ENCODE measurements around the gene TGFB2. TPM values are rescaled to one million over a fixed set of nuclear protein-coding genes. Genes with fewer than 3 reads are reported as not detected.

Gene TGFB2
- polyA plus RNA-seq, 2 of the 4 experiments (the other 2 are of a cell fraction) = 29.7 to 65.8 TPM

DNA sequence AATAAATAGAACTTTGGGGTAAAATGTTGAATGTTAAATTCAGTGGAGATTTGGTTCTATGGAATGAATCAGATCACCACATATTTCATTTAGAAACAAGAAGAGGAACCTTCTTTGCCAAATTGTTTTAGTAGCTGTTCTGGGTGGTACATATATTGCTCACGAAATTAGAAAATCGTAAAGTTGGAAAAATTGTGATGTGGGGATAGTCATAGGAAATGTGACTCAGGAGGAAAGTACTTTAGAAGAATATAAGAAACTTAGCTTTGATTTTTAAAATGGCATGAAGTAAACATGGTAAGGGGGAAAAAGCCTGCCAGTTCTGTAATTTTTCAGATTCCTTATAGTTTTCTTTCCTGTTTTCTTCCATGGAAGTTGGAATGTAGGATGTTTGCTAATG, 32.6 kb upstream of the TGFB2 start:
- Histone ChIP-seq H3K27ac (no peak overlapping the region), H3K4me2 (no peak overlapping the region), H3K4me1 (peaks cover 6% of the 10 kb centered on the region; the same call in 1 of the 3 replicates), H3K4me3 (no peak overlapping the region), H3K9me3 (no peaks in the 10 kb centered on the region)
- WGBS (ENCODE audit: missing lambda C conversion rate) = 96% methylated on average over 2 of the region's 2 CpGs
- TF ChIP-seq, protein P1, sequence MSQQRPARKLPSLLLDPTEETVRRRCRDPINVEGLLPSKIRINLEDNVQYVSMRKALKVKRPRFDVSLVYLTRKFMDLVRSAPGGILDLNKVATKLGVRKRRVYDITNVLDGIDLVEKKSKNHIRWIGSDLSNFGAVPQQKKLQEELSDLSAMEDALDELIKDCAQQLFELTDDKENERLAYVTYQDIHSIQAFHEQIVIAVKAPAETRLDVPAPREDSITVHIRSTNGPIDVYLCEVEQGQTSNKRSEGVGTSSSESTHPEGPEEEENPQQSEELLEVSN (IDR thresholded peaks at IDR 0.05; ENCODE audit: borderline replicate concordance, low read depth) = no peak
- TF ChIP-seq CHD2 (IDR thresholded peaks at IDR 0.05; ENCODE audit: low read length, partially characterized antibody) (no peak), KDM1A (IDR thresholded peaks at IDR 0.05; ENCODE audit: low read depth) (no peak), TP53 (CRISPR knock-in tag; IDR thresholded peaks at IDR 0.05) (no peak), MYC (IDR thresholded peaks at IDR 0.05; ENCODE audit: borderline replicate concordance, low read length) (no peak)
- ATAC-seq (no peak), FAIRE-seq (no peak), DNase-seq (ENCODE audit: low read depth in 1 of 2, low spot score in 1 of 2) (no peak)
- ChIA-PET POLR2A (no interaction called here), CTCF (interaction anchor here (1.7 kb wide), 2 partner anchors 12 to 17 kb away, joined by 4 to 8 read pairs; no protein-coding TSS in a partner anchor)

DNA sequence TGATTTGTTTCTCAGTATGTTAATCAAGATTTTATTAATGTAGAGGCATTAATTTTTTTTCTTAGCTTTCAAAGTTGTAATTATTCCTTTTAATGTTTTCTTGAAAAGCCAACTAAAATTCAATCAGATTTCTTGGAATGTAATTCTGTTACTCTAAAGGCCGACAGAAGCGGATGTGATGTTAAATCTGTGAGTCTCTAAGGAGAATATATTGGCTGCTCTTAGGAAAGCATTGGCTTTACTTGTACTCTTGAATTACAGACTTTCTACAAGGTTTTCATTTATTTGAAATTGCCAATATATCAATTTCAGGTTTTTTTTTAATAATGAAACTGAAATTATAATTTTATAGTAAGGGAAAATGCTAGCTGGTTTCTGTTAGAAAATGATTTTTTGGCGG, 30.8 kb upstream of the TGFB2 start:
- FAIRE-seq (no peak), ATAC-seq (no peak), DNase-seq (ENCODE audit: low read depth in 1 of 2, low spot score in 1 of 2) (no peak)
- no peak overlapping the region for H3K4me2 ChIP-seq
- WGBS (ENCODE audit: missing lambda C conversion rate) = 96% methylated on average over 3 of the region's 3 CpGs
- CTCF ChIA-PET = no interaction called here
- H3K4me1 ChIP-seq = peaks cover 6% of the 10 kb centered on the region; the same call in 1 of the 3 replicates
- POLR2A ChIA-PET = no interaction called here
- no peaks in the 10 kb centered on the region for H3K9me3 ChIP-seq
- TF ChIP-seq, protein P2, sequence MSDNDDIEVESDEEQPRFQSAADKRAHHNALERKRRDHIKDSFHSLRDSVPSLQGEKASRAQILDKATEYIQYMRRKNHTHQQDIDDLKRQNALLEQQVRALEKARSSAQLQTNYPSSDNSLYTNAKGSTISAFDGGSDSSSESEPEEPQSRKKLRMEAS (IDR thresholded peaks at IDR 0.05) = no peak
- TF ChIP-seq ZSCAN20 (CRISPR knock-in tag; IDR thresholded peaks at IDR 0.05) (no peak), HMGXB4 (CRISPR knock-in tag; IDR thresholded peaks at IDR 0.05; ENCODE audit: borderline replicate concordance) (no peak), SMC3 (IDR thresholded peaks at IDR 0.05) (no peak), CHD2 (IDR thresholded peaks at IDR 0.05; ENCODE audit: low read length, partially characterized antibody) (no peak), POLR2AphosphoS2 (conservative IDR thresholded peaks at IDR 0.05; ENCODE audit: low read length) (no peak), RARB (CRISPR knock-in tag; IDR thresholded peaks at IDR 0.05) (no peak), PHF8 (IDR thresholded peaks at IDR 0.05; ENCODE audit: borderline replicate concordance, low read depth) (no peak), HOXB5 (CRISPR knock-in tag; IDR thresholded peaks at IDR 0.05) (no peak)
- H3K4me3 ChIP-seq = no peak overlapping the region
- H3K27ac ChIP-seq = no peak overlapping the region

DNA sequence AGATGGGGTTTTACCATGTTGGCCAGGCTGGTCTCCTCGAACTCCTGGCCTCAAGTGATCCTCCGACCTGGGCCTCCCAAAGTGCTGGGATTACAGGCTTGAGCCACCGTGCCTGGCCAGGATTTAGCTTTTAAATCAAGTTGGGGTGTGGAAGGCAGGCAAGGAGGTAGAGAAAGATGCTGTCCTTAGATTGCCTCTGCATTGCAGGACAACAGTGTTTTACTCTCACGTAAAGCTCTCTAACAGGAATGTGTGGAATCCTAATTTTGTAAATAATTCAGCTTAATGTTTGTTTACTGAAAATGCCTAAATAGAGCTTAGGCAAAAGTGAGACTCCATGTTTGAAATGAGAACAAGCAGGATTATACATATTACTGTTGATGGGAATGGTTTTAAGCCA, 29.5 kb upstream of the TGFB2 start:
- Histone ChIP-seq H3K4me1 (peaks cover 6% of the 10 kb centered on the region; the same call in 1 of the 3 replicates), H3K4me3 (no peak overlapping the region), H3K9me3 (no peaks in the 10 kb centered on the region), H3K27ac (no peak overlapping the region), H3K4me2 (no peak overlapping the region)
- DNase-seq (ENCODE audit: low read depth in 1 of 2, low spot score in 1 of 2) = peak in 1 of 2 experiments; percentile 31
- CTCF ChIA-PET = interaction anchor here (0.6 kb wide), 1 partner anchor 171 kb away, joined by 3 read pairs; no protein-coding TSS in a partner anchor
- peak in 1 of 2 experiments; percentile 58; a peak in 2 of 6 replicates for ATAC-seq
- 66% methylated on average over 4 of the region's 4 CpGs for WGBS (ENCODE audit: missing lambda C conversion rate)
- no peak for FAIRE-seq
- POLR2A ChIA-PET = no interaction called here
- no peak for TF ChIP-seq MYC (IDR thresholded peaks at IDR 0.05; ENCODE audit: borderline replicate concordance, low read length)
- TF ChIP-seq JUN (IDR thresholded peaks at IDR 0.05) = no peak
- TF ChIP-seq USF2 (IDR thresholded peaks at IDR 0.05) = no peak
- TF ChIP-seq, protein P3, sequence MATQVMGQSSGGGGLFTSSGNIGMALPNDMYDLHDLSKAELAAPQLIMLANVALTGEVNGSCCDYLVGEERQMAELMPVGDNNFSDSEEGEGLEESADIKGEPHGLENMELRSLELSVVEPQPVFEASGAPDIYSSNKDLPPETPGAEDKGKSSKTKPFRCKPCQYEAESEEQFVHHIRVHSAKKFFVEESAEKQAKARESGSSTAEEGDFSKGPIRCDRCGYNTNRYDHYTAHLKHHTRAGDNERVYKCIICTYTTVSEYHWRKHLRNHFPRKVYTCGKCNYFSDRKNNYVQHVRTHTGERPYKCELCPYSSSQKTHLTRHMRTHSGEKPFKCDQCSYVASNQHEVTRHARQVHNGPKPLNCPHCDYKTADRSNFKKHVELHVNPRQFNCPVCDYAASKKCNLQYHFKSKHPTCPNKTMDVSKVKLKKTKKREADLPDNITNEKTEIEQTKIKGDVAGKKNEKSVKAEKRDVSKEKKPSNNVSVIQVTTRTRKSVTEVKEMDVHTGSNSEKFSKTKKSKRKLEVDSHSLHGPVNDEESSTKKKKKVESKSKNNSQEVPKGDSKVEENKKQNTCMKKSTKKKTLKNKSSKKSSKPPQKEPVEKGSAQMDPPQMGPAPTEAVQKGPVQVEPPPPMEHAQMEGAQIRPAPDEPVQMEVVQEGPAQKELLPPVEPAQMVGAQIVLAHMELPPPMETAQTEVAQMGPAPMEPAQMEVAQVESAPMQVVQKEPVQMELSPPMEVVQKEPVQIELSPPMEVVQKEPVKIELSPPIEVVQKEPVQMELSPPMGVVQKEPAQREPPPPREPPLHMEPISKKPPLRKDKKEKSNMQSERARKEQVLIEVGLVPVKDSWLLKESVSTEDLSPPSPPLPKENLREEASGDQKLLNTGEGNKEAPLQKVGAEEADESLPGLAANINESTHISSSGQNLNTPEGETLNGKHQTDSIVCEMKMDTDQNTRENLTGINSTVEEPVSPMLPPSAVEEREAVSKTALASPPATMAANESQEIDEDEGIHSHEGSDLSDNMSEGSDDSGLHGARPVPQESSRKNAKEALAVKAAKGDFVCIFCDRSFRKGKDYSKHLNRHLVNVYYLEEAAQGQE (IDR thresholded peaks at IDR 0.05) = no peak
- TF ChIP-seq RAD21 (conservative IDR thresholded peaks at IDR 0.05 in 1 of 2, IDR thresholded peaks at IDR 0.05 in 1 of 2) = no peak
- TF ChIP-seq, protein P4, sequence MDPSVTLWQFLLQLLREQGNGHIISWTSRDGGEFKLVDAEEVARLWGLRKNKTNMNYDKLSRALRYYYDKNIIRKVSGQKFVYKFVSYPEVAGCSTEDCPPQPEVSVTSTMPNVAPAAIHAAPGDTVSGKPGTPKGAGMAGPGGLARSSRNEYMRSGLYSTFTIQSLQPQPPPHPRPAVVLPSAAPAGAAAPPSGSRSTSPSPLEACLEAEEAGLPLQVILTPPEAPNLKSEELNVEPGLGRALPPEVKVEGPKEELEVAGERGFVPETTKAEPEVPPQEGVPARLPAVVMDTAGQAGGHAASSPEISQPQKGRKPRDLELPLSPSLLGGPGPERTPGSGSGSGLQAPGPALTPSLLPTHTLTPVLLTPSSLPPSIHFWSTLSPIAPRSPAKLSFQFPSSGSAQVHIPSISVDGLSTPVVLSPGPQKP (IDR thresholded peaks at IDR 0.05; ENCODE audit: low read depth, low read length) = no peak
- no peak for TF ChIP-seq HMGXB4 (CRISPR knock-in tag; IDR thresholded peaks at IDR 0.05; ENCODE audit: borderline replicate concordance)
- no peak for TF ChIP-seq RFX5 (IDR thresholded peaks at IDR 0.05)
- no peak for TF ChIP-seq CBX2 (IDR thresholded peaks at IDR 0.05; ENCODE audit: borderline replicate concordance, low read depth)
